NCI-H1694 (cell line): Measurements from ENCODE around the gene CD2BP2.
"Not testable (repeated sequence)": the region's sequence is repeated elsewhere in the genome, so short reads cannot be mapped to it uniquely, and the experiment has no call there.

Experiments
- DNase-seq: peaks from one replicate; lab custom pipeline; 2025; lab: John Stamatoyannopoulos, UW

Gene CD2BP2

GRCh38 chr16:30355144-30355953 is at the start of gene CD2BP2:
CD2BP2 (minus strand) TSS chr16:30355308; CDS start chr16:30354681, 627 bp downstream.
- DNase-seq: peak; percentile 93

GRCh38 chr16:30401768-30402425 is 46.8 kb upstream of the CD2BP2 start:
- DNase-seq: no peak

GRCh38 chr16:30399435-30400186 is 44.5 kb upstream of the CD2BP2 start:
- no peak for DNase-seq

- DNase-seq: no peak
Measured at GRCh38 chr16:30398661-30399434, 43.7 kb upstream of the CD2BP2 start.

- no peak for DNase-seq
Measured at GRCh38 chr16:30397776-30398660, 42.9 kb upstream of the CD2BP2 start.

- no peak for DNase-seq
Measured at GRCh38 chr16:30397056-30397455, 41.9 kb upstream of the CD2BP2 start.

GRCh38 chr16:30396627-30397026 is 41.5 kb upstream of the CD2BP2 start:
- DNase-seq: not testable (repeated sequence)

- no peak for DNase-seq
Measured at GRCh38 chr16:30395992-30396585, 41.0 kb upstream of the CD2BP2 start.

- peak; percentile 29 for DNase-seq
Measured at GRCh38 chr16:30395155-30395991, 40.3 kb upstream of the CD2BP2 start, which contains the start of gene ZNF48. ZNF48 (plus strand) TSS chr16:30395420; CDS start chr16:30395795, 375 bp downstream.

GRCh38 chr16:30394592-30395154 is 39.6 kb upstream of the CD2BP2 start:
- no peak for DNase-seq

GRCh38 chr16:30383521-30383920 is 28.4 kb upstream of the CD2BP2 start:
- DNase-seq: no peak

GRCh38 chr16:30382111-30382881 is 27.2 kb upstream of the CD2BP2 start, which contains the start of gene SEPTIN1:
SEPTIN1 (minus strand) TSS chr16:30382561; CDS start chr16:30382542, 19 bp downstream.
- DNase-seq: no peak

- DNase-seq: no peak
Measured at GRCh38 chr16:30381291-30382041, 26.4 kb upstream of the CD2BP2 start.

GRCh38 chr16:30380803-30381208 is 25.7 kb upstream of the CD2BP2 start:
- DNase-seq: no peak

GRCh38 chr16:30380072-30380802 is 25.1 kb upstream of the CD2BP2 start:
- no peak for DNase-seq

- no peak for DNase-seq
Measured at GRCh38 chr16:30379158-30379783, 24.2 kb upstream of the CD2BP2 start.
